ENCODE results near the gene RPP14.
"Not testable (repeated sequence)": the region's sequence is repeated elsewhere in the genome, so short reads cannot be mapped to it uniquely, and the experiment has no call there.

RPP14 gene

DNA sequence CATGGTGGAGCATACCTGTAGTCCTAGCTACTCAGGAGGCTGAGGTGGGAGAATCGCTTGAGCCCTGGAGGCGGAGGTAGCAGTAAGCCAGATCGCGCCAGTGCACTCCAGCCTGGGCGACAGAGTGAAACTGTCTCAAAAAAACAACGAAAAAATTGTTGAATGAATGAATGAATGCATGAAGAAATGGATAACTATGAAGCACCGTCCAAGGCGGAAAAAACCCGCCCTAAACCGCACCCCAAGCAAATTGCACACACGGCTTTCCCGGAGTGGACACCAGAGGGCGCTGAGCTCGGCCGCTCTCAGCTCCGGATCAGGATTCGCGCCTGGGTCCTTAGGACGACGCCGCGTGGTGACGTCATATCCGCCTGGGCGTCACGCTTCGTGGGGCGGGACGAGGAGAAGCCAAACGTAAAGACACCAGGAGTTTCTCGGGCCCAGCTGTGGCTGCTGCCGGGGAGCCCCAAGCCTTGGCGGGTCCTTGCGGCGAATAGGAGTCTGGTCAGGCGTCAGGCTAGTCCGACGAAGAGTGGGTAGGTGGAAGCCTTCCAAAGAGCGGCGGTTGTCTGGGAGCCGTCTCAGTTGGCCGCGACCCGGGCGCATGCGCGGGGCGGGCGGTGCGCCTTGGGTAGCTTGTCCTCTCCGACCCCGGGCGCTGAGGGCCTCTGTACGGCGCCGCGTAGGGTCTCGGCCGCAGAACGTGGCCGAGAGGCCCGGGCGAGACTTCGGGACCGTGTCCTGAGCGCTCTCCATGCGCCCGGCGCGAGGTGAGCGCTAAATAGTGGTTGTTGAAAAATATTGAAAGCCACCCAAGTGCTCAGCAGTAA is at the start of gene RPP14, which contains the start of gene HTD2:
Gene RPP14 (plus strand): TSS at position 364 of the 830 bp plus-strand sequence. CDS start 4,085 bp downstream, outside the sequence.
Gene HTD2 (plus strand): TSS at position 639 of the 830 bp plus-strand sequence. CDS start 11,094 bp downstream, outside the sequence.
- DNase-seq = peak; percentile 71 to 100 (median 95)

DNA sequence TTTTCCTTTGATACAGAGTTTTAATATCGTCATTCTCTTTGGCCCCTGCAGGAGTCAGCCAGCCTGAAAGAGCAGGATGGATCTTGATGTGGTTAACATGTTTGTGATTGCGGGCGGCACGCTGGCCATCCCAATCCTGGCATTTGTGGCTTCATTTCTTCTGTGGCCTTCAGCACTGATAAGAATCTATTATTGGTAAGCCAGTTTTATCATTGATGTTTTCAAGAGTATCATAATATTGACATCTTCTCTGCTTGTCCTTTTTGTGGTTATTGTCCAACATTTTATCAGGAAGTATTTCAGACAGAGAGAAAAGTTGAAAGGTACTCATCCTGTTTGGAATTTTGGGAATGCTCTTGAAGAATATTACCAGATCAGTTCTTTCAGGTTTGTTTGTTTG is 49.5 kb upstream of the RPP14 start:
- no peak for DNase-seq

DNA sequence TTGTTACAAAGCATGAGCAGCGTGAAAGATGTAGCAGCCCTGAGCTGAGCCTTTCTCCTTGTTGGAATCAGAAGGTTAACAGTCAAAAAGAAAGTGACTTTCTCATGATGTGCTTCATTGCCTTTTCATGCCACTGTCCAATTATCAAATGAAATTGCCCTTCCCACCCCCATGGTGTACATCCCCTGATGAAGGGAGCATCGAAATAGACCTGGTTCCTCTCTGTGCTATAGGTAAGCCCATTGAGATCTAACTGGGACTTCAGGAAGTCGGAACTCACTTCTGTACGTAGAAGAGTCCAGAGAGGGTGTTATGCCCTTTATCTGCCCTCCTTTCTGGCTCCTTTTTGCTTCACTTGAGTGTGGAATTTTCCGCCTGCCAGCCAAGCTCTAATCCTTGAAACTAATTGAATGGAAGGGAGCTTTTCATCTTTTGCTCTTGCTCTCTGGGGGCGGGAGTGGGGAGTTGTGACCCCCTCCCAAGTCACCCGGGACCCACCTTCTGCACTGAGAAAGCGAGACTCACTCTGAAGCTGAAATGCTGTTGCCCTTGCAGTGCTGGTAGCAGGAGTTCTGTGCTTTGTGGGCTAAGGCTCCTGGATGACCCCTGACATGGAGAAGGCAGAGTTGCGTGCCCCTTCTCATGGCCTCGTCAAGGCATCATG is 47.5 kb upstream of the RPP14 start:
- DNase-seq = no peak

DNA sequence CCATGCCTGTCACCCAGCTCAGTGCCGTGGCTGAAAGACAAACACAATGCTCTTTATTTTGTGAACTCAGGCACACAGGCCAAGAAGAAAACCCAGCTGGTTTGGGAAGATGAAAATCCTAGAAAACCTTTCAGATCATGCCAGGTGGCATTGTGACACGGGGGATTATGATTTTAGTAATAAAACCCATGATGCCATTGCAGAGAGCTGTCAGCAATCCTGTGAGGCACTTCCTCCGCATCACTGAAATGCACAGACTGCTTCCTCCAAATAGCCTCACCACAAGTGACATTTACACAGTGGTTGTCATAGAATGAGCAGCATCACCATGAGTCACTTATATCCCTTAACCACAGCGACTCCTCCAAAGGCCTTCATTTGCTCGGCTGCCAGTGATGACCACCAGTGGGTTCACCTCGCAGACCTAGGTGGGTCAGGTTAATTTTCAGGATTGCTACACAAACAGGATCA is 45.7 kb upstream of the RPP14 start:
- peak in 18 of 56 donors; percentile 8 to 66 (median 42) for DNase-seq

DNA sequence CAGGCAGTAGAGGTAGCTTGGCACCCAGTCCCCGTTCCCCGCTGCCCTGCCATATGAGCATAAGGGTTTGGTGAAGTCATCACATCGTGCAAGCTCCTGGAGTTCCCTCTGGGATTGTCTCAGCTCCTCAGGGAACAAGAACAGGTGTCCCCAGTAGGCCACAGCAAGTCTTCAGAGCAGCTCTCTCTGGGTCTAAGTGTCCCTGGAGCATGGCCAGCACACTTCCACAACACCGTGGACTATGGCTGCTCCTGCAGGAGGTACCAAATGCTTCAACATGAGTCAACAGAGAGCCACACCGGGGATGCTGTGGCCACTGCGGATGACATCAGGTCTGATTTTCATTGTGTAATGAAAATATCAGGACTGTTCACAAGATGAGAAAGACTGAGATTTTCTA is 45.3 kb upstream of the RPP14 start:
- peak in 3 of 56 donors; percentile 17 to 61 (median 54) for DNase-seq

DNA sequence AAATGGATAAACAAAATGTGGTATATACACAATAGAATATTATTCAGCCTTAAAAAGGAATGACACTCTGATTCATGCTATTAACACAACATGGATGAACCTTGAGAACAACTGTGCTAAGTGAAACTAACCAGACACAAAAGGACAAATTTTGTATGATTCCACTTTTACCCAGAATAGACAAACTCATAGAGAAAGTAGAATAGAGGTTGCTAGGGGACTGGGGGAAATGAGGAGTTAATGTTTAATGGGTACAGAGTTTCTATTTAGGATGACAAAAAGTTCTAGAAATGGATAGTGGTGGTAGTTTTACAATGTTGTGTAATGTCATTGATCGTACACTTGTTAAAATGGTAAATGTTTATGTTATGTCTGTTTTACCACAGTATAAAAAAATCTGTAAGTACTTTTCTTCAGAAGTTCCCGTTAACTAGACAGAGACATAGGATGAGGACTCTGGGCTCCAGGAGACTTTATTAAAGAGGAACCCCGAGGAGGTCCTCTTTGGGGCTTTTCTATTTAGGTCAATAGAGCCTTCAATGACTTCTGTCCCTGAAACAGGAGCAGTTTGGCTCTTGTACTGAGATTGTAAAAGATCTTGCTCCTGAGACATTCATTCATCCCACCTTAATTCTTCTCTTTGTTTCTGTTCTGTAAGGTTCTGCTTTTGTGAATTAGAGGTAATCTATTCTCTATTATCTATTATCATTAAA is 43.9 kb upstream of the RPP14 start:
- DNase-seq = no peak

DNA sequence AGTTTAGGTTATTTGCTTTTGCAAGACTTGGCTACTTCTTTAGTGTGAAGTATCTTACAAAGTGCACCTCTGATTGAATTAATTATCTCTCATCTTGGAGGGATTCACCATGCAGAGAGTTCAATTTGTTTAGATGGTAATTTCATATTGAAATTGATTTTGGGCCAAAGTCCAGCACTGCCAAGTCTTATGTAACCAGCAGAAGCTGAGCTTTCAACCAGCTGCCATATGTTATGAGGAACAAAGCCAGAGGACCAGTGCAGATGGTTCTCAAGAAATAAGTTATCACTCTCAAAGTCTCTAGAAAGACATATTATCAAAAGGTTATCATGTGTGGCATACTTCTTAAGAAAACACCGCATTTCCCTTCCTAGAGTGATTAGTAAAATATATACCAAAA is 39.5 kb upstream of the RPP14 start:
- peak in 2 of 56 donors; percentile 4 to 45 for DNase-seq

DNA sequence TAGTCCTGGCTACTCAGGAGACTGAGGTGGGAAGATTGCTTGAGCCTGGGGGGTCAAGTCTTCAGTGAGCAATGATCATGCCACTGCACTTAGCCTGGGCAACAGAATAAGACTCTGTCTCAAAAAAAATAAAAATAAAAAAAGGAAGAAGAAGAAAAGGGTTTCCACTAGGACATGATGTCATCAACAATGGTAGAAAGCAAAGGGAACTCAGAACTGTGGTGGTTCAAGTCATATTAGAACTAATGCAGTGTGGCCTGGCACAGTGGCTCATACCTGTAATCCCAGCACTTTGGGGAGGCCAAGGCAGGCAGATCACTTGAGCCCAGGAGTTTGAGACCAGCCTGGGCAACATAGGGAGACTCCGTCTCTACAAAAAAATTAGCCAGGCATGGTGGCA is 38.5 kb upstream of the RPP14 start:
- not testable (repeated sequence) for DNase-seq

DNA sequence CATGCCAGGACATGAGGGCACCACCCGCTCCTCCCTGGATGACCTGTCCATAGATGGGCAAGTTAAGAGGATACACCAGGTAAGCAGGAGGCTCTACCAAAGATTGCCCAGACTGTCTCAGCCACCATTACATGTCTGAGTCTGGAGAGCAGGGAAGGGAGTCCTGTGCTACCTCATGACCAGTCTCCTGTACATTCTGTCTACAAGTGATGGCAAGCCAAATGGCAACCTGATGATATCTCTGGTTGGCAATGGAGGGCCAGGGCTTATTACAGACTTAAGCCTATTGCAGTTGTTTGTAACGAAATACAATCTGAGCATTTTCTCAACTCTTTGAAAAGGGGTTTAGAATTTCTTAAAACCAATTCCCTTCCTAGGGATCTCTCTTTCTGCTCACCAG is 36.7 kb upstream of the RPP14 start:
- no peak for DNase-seq

DNA sequence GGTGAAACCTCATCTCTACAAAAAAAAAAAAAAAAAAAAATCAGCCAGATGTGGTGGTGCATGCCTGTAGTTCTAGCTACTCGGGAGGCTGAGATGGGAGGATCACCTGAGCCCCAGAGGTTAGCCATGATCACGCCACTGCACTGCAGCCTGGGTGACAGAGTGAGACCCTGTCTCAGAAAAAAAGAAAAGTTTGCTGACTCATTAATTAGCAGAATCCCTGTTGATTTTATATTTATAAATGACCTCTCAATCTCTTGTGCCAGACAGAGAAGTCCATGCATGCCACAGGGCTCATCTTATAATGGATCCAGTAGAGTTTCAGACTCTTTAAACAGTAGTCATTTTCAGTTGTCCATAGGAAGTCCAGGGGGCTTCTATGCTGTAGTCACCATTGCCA is 35.6 kb upstream of the RPP14 start:
- DNase-seq = no peak

DNA sequence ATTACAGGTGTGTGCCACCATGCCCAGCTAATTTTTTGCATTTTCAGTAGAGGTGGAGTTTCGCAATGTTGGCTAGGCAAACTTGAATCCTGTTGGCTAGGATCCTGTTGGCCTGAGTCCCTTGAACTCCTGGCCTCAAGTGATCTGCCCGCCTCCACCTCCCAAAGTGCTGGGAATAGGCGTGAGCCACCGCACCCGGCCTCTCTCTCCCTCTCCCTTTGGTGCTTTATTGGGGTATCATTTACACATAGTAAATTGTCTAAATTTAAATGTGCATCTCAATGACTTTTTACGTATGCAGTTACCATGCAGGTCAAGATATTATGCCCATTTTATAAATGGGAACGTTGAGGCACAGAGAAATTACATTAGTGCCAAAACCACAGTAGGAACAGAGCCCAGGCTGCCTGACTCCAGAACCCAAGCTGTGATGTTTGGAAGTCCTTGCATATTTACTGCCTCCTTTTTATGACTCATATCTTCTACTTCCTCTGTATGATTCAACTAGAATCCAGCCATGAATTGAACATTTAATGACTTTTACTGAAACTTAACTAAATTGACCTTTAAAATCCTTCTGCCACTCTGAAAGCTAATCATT is 34.0 kb upstream of the RPP14 start:
- DNase-seq = no peak

DNA sequence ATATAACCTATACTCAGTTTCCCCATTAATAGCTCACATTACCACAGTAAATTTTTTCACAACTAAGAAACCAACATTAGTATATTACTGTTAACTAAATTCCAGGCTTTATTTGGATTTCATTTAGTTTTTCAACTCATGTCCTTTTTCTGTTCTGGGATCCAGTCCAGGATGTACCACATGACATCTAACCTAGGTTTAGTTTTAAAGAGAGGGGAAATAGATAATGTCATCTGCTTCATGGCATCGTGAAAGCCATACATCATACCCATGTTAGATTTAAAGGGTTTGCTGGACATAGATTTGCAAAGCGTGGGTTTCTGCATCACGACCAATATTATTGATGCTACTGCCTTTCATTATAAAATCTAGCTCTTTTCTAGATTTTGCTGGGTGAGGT is 33.2 kb upstream of the RPP14 start:
- no peak for DNase-seq

DNA sequence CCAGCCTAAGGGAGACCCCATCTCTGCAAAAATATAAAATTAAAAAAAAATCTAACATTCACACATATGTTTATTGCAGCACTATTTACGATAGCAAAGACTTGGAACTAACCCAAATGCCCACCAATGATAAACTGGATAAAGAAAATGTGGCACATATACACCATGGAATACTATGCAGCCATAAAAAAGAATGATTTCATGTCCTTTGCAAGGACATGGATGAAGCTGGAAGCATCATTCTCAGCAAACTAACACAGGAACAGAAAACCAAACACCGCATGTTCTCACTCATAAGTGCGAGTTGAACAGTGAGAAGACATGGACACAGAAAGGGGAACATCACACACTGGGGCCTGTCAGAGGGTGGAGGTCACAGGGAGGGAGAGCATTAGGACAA is 32.7 kb upstream of the RPP14 start:
- DNase-seq = not testable (repeated sequence)

DNA sequence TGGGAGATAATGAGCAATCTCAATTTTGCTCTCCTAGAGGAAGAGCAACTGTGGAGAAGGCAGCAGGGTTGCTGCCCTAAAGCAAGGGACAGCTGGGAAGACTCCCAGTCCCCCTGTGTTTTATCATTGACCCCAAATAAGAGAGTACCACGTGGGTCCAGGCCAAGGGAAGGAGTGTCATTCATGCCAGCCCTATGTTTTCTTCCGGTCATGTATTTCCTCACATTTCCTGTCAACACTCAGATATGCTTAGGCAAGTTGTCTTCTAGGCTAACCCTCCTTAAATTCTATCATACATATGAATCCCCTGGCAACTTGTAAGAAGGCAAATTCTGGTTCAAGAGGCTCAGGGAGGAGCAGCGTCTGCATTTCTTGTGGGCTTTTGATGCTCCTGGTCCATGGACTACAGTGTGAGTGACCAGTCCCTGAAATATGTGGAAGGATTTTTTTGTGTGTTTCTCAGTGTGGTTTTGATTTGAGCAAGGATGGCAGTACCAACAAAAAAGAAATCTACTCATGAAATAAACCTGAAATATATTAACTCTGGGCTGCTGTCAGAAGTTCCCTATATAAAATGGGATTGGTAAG is 31.9 kb upstream of the RPP14 start:
- DNase-seq = no peak

DNA sequence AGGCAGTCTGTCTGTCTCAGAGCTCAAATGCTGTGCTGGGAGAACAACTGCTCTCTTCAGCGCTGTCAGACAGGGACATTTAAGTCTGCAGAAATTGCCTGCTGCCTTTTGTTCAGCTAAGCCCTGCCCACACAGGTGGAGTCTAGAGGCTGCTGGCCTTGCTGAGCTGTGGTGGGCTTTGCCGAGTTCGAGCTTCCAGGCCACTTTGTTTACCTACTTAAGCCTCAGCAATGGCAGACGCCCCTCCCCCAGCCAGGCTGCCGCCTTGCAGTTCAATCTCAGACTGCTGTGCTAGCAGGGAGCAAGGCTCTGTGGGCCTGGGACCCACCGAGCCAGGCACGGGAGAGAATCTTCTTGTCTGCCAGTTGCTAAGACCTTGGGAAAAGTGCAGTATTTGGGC is 25.0 kb upstream of the RPP14 start:
- no peak for DNase-seq

DNA sequence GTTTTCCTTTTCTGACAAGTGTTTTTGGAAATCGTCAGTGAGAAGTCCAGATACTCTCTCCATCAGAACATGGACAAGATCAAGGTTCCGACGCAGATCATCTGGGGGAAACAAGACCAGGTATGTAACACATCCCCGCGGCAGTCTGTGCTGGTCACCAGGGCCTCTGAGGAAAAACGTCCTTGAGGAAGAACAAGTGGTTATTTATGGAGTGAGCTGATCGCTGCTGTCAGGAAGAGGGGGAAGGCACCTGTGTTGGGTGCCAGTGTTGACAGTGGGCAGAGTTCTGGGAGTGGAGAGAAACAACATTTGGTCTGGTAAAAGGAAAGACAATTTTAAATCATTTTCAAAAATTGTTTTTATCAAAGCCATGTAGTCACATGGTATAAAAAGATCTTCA is 20.7 kb upstream of the RPP14 start:
- DNase-seq = no peak

DNA sequence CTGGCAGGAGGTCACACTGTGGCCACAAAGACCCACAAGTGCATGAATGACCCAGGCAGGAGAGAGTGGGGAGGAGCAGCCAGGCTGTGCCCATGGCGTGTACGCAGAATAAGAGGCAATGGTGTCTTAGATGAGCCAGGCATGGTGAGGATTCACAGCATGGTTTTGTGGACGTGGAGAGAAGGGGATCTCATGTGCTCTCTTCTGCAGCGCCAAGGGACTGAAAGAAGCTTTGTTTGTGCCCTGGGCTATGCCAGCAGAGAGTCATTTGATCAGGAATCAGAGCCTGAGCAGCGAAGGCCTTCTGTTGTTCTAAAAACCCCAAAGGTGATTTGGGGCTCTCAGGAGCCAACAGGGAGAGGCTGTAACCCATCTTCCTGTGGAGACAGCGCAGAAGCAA is 18.7 kb upstream of the RPP14 start:
- peak in 38 of 56 donors; percentile 14 to 85 (median 48) for DNase-seq

DNA sequence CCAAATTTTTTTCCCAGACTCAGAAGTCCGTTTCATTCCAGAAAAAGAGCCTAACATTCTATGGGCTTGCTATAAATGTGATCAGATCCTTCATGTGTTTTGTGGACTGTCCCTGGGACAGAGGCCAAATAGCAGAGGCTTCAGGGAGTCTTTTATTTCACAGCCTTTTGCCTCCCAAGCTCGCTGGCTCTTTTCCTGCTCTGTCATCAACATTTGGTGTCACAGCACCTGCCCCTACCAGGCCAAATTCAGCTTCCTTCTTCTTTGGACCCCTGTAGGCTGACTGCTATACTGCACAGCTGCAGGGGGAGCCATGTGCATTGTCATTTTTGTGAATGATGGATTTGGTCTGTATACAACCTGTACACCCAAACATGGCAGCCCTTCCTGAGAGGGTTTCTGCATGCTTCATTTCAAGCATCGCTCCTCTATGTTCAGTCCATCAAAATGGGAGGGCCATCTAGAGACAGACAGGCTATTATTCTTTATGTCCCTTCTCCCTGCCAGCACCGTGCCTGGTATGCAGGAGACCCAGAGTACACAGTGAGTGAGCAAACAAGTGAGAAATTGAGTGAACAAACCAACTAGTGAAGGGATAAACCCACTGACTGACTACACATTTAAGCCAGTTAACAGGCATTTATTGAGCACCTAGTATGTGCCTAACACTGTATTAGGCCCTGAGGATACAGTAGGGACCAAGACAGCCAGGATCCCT is 17.9 kb upstream of the RPP14 start:
- peak in 11 of 56 donors; percentile 7 to 45 (median 22) for DNase-seq

DNA sequence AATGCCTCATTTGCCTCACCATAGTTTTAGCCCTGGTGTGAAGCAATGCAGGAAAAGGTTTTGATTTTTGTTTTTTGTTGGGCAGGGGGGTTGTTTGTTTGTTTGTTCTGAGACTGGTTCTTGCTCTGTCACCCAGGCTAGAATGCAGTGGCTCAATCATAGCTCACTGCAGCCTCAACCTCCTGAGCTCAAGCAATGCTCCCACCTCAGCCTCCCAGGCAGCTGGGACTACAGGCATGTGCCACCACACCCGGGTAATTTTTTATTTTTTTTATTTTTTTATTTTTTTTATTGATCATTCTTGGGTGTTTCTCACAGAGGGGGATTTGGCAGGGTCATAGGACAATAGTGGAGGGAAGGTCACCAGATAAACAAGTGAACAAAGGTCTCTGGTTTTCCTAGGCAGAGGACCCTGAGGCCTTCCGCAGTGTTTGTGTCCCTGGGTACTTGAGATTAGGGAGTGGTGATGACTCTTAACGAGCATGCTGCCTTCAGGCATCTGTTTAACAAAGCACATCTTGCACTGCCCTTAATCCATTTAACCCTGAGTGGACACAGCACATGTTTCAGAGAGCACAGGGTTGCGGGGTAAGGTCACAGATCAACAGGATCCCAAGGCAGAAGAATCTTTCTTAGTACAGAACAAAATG is 17.0 kb upstream of the RPP14 start:
- DNase-seq = not testable (repeated sequence)

DNA sequence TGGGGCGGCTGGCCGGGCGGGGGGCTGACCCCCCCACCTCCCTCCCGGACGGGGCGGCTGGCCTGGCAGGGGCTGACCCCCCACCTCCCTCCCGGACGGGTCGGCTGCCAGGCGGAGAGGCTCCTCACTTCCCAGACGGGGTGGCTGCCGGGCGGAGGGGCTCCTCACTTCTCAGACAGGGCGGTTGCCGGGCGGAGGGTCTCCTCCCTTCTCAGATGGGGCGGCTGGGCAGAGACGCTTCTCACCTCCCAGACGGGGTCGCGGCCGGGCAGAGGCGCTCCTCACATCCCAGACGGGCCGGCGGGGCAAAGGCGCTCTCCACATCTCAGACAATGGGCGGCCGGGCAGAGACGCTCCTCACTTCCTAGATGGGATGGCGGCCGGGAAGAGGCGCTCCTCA is 15.6 kb upstream of the RPP14 start:
- DNase-seq = not testable (repeated sequence)
